Middle frontal gyrus (tissue), 1 donor: ENCODE data around the gene ENDOD1.

Experiments
- DNase-seq: peaks from one replicate; pipeline ENCODE4 v3.0.0-alpha.2; 2015; ENCODE audit warnings: low spot score; ENCODE audit errors: extremely low spot score

Gene ENDOD1

GRCh38 chr11:95076981-95077380, 12.7 kb upstream of the ENDOD1 start:
- DNase-seq, result no peak

DNA sequence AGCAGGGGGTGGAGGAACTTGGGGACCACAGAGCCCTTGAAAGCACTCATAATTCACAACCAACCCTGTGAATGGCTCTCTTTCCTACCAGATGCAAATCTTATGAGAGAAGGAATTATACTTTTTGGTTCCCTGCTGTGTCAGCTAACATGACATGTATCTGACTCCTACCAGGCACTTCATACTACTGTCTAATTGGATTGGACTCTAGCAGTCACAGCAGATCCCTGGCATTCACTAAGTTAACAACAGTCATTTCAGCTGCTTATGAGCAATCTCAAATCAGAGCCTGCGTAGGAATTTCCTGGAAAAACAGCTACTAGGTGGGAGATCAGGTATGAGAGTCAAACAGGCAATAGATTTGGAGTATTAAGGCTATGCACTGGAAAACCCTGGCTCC, 11.1 kb upstream of the ENDOD1 start:
- no peak for DNase-seq

DNA sequence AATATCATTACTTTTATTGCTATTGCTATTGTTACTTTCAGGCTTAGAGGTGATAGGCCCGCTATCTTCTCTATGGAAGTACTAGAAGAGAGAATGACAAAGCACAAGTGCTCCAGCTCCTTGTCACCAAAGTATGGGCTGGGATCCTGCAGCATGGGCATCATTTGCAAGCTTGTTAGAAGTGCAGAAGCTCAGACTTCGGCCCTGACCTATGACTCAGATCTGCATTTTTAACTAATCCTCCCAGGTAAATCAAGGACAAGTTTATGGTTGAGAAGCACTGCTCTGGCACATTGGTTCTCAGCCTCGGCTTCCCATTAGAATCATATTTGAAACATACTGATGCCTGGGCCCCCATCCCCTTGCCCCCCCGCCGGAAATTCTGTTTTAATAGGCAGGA, 8.6 kb upstream of the ENDOD1 start:
- DNase-seq, result no peak

DNA sequence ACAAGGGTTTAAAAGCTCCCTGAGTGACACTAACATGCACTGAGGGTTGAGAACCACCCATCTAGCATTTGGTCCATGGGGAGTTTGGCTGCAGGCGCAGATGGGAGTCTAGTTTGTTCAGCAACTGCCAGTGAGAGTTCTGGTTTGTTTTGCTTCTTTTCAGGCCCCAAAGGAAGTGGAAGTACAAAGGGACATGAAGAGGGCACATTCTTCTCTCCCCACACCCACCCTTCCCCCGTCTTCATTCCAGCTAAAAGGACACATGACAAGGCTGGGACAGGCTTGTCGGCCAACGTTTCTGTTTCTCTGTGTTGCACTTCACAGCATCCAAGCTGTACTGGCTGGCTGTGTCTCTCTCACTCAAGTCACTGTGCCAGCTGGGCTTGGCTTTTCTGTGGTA, 8.2 kb upstream of the ENDOD1 start:
- peak; percentile 31 for DNase-seq

DNA sequence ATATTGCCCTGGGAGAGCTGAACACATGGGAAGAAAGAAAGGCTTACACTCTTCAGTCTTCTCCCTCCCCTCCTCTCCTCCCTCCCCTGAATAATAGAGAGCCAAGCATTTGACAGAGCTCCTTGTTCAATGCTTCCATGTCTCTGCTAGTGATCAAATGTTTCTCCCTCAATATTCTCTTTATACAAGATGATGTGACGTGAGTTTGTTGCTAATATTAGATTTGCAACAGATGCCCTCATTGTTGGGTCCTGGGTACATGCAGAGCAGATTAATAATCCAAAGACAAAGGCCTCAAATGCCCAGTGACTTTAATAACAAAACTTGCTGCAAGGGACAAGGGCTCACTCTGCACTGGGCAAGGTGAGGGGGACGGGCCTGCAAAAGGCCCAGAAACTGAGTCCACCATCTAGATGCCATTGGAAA, 7.1 kb upstream of the ENDOD1 start:
- peak; percentile 45 for DNase-seq

GRCh38 chr11:95084509-95084908, 5.1 kb upstream of the ENDOD1 start:
- no peak for DNase-seq

- DNase-seq, result no peak
These were observed 4.4 kb upstream of the ENDOD1 start for GRCh38 chr11:95085117-95085816.

- no peak for DNase-seq
These were observed 3.5 kb upstream of the ENDOD1 start for GRCh38 chr11:95086151-95086550.

DNA sequence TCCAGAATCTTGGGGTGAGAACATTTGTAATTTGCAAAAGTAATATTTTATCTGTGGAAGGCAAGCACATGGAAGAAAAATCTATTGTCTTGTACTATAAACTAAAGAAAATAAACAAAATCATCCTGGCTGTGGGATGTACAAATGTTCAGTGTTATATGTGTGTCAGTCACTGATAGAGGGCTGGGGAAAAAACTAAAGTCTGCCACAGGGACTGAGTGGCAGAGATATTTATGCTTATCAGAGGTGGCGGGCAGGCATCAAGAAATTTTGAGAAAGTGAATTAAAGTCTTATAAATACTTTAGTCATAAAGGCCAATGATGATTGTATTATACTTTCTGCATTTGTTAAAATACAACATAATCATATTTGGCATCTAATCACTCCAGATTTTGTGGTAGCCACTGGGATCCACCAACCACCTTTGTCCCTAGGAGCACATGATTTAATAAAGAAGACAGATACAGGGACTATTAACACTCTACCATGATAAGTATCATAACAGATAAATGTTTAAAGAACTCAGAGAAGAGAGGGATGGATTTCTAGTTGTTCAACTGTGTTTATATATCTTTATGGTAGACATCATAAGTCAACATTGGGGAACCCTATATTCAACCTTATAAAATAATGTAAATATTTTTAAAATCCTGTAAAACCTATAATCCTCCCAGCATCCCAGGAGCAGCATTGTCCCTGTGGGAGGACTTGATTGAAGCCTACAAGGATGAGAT, 2.6 kb upstream of the ENDOD1 start:
- DNase-seq, result no peak

- no peak for DNase-seq
These were observed 563 bp upstream of the ENDOD1 start for GRCh38 chr11:95088946-95089619.

GRCh38 chr11:95091663-95092180, 2.1 kb downstream of the ENDOD1 start:
- DNase-seq, result no peak

- DNase-seq, result no peak
These were observed 3.1 kb downstream of the ENDOD1 start for GRCh38 chr11:95092549-95093324.

- no peak for DNase-seq
These were observed 3.9 kb downstream of the ENDOD1 start for GRCh38 chr11:95093548-95093947.

DNA sequence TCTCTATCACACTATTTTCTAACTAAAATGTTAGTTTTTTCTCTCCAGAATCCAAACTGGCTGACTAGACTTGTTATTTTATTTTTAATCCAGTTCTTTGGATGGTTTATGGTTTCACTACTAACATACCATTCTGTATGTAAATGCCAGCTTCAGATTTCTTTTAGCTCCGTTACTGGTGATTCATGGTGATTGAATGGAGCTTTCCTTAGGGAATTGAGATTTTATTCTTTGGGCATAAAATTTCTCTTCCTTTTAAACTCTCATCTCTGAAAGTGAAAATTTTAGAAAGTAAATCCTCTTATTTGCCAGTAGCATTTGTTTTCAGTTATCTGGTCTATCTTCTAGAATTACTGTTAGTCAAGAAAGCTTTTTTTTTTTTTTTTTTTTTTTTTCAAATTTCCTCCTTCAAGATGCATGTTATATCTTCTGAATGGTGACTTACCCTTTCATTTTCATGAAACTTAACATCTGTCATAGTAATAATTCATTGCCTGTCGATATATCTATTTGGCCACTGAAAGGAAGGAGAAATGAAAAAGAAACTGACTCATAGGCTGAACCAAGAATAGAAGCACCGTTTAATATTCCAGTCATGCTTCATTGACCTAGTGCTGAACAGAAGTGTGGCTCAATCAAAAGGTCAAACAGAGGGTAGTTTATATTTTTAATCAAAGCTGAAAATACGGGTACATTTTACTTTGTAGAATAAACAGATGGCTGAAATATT, 6.4 kb downstream of the ENDOD1 start:
- no peak for DNase-seq

DNA sequence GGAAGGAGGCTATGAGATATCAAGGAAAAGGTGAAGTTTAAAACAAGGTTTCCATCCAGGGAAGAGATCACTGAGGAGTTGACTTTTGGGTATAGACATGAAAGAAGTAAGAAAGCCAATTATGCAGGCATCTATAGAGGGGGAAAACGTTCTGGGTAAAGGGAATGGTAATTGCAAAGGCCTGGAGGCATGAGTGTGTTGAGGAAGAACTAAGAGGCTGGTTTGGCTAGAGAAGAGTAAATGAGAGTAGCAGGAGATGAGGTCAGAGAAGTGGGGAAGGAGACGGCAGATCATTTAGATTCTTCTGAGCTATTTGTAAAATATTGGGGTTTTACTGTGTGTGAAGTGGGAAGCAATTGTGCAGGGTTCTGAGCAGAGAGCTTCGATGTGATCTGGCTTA, 7.6 kb downstream of the ENDOD1 start:
- no peak for DNase-seq

- DNase-seq, result no peak
These were observed 9.2 kb downstream of the ENDOD1 start for GRCh38 chr11:95098826-95099225.

GRCh38 chr11:95100191-95100648, 10.6 kb downstream of the ENDOD1 start:
- DNase-seq, result no peak

DNA sequence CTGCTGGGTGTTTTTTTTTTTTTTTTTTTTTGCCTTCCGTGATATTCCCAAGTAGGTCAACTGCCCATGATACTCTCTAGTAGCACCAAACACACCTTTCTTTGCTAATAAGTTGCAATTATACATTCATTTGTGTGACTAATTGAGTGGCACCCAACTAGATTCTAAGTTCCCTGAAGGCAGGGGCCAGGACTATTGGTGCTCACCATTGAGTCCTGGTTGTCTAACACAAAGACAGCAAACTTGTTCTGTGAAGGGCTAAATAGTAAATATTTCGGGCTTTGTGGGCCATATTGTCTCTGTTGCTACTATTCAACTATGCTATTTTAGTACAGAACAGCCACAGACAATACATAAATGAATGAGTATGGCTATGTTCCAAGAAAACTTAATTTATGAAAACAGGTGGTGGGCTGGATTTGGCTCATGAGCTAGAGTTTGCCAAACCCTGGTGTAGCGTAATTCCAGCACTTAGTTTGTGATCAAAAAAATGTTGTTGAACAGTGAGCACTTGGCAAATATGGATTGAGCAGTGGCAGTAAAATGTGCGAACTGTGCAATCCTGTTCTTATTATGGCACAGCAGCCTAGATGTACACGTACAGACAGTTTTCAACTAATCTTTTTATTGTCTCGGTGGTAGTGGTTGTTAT, 11.3 kb downstream of the ENDOD1 start:
- DNase-seq, result no peak

DNA sequence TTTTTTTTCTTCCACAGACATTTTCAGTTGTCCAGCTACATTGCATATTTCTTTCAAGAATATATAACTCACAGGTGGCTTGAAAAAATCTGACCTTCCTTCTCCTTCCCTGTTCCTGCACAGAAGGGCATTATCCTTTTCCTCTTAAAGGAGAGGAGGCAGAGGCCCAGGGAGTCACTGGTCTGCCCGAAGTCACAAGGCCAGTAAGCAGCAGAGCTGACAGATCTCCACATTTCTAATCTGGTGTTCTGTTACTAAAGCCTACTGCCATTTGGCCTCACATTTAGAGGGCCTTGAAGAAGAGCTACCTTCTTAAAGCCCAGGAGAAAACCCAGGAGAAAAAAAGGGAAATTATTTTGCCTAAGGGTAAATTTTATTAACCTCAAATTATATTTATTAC, 12.3 kb downstream of the ENDOD1 start:
- no peak for DNase-seq

- no peak for DNase-seq
These were observed 13.1 kb downstream of the ENDOD1 start for GRCh38 chr11:95102733-95103132.
